GM19372 (cell line): ENCODE data around the gene VWA8.
"Not testable (repeated sequence)": the region's sequence is repeated elsewhere in the genome, so short reads cannot be mapped to it uniquely, and the experiment has no call there.

Experiments
- ATAC-seq: cut with Tn5 transposase; IDR thresholded peaks from one replicate; pipeline ENCODE4 v1.9.1; 2021; ENCODE audit warnings: mild to moderate bottlenecking, low read depth, moderate library complexity; ENCODE audit not compliant: unreplicated experiment

Gene VWA8

GRCh38 chr13:41543664-41544300 lies 417.1 kb downstream of the VWA8 start:
- ATAC-seq: no peak

- ATAC-seq: not testable (repeated sequence)
These were observed 418.1 kb downstream of the VWA8 start for GRCh38 chr13:41542799-41543198.

DNA sequence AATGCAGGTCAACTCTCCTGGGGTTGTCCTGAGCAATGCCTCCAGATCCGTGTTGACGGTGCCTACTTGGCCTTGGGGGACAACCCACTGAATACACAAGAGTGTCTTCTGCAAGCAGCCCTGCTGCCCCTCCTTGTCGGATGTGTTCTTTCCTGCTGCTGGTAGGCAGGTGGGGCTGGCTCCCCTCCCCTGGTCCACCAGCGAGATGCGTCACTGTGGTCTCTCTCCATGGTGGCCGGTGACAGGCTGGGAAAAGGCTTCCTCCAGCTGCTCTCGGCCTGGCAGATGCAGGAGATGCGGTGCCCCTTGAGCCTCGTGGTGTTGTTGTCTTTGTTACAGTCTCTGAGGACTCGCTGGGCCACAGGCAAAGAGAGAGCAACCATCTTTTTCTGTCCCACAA lies 418.6 kb downstream of the VWA8 start:
- no peak for ATAC-seq

DNA sequence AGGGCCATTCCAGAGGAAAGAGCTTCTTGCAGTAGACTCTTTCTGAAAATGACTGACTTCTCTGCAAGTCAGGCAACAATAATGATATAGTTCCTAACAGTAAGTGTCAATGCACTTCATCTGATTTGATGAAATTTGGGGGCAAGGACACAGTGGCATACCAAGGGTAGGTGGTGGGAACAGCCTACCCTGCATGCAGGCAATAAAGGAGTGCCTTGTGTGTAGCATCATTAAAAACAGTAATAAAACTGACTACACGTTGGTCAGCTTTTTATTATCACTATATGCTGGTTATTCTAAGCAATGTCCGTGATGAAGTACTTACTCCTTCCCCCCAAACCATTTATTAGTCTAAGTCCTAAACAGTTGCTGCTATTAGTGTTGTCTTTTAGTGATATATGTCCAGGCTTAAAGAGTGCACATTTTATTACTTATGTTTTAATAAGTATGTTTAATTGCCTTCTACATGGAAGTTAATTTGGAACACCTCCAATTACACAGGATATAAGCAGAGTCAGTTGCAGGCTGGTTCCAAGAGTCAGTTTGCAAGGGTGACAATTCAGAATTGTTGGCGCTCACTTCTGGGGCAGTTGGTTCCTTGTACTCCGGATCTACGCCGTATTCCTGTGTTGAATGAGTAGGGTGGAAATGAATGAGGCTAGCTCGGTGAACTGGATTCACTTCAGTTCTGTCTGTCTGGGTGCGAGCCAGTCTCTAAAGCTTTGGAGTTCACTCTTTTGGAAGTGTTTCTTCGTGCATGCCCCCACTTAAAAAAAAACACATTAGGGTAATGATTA lies 419.6 kb downstream of the VWA8 start:
- no peak for ATAC-seq

- ATAC-seq: not testable (repeated sequence)
These were observed 420.7 kb downstream of the VWA8 start for GRCh38 chr13:41540240-41540639.

DNA sequence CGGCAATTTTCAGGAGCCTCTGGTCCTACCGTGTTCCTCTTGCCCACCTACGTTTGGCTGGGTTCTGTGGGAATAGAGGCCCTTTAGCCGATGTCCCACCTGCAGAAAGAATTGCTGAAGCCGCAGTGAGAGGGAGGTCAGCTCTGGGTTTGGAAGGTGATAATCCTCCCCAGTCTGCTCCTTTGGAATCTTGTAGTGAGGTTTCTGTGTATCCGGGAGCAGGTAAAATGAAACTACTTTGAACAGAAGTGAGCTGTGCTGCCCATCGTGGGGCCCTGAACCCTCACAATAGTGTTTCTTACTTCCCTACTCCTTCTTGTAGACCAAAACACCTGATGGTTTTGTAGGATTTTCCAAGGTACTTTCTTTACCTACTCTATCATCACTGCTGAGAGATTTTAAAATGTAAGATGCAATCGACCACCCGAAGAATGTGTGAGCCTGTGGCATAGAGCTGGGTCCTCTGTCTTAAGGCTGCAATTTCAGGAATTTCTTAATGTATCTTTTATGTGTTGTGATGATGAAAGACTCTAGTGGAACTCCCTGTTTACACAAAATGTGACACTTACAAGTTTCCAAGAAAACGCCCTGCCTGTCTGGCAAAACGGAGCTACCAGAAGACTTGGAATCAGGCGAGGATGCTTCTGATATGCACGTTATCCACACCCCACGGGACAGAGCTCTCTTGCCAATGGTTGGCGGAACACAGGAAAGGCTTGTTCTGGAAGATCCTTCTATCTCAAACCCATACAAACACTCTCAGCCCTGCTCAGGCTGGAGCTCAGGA lies 427.4 kb downstream of the VWA8 start:
- no peak for ATAC-seq

GRCh38 chr13:41528021-41528420 lies 432.9 kb downstream of the VWA8 start:
- ATAC-seq: no peak

- no peak for ATAC-seq
These were observed 440.0 kb downstream of the VWA8 start for GRCh38 chr13:41520660-41521630.

GRCh38 chr13:41520016-41520659 lies 440.8 kb downstream of the VWA8 start:
- no peak for ATAC-seq
